Activated T-cell treated with anti-CD3 and anti-CD28 coated beads, Interleukin-2, amount 50 U/mL, for 72 hours (primary cell): ENCODE measurements around the gene ITGB3. TPM values are rescaled to one million over a fixed set of nuclear protein-coding genes. Genes with fewer than 3 reads are reported as not detected.

Experiments used
- ATAC-seq, 2 donors: fragments of 150-1000 bp; cut with Tn5 transposase; replicated peaks in 1 of 2; 2 replicates each; pipeline ENCODE4 v1.10.0; 2021; ENCODE audit warnings: moderate library complexity in 2 of 2, mild to moderate bottlenecking in 1 of 2
- DNase-seq, 2 donors: peaks; one replicate each; pipeline ENCODE4 v3.0.0; 2021 to 2022; ENCODE audit warnings: mixed read lengths in 1 of 2
- H3K27ac Mint-ChIP-seq: one replicate; pipeline ENCODE4 v1.8.0; 2022; ENCODE audit warnings: mild to moderate bottlenecking, moderate library complexity, mixed read lengths
- H3K27me3 Mint-ChIP-seq: one replicate; pipeline ENCODE4 v1.8.0; 2022; ENCODE audit warnings: low read depth, mixed read lengths
- H3K36me3 Mint-ChIP-seq, 2 donors: one replicate each; pipeline ENCODE4 v1.8.0; 2022; ENCODE audit warnings: mixed read lengths in 2 of 2, mild to moderate bottlenecking in 1 of 2; ENCODE audit not compliant: insufficient read depth in 2 of 2
- H3K4me1 Mint-ChIP-seq: one replicate; pipeline ENCODE4 v1.8.0; 2022; ENCODE audit warnings: low read depth, mixed read lengths
- H3K4me3 Mint-ChIP-seq, 2 donors: one replicate each; pipeline ENCODE4 v1.8.0; 2022; ENCODE audit warnings: mild to moderate bottlenecking in 2 of 2, mixed read lengths in 2 of 2, moderate library complexity in 2 of 2
- H3K9me3 Mint-ChIP-seq, 2 donors: one replicate each; pipeline ENCODE4 v1.8.0; 2022; ENCODE audit warnings: mixed read lengths in 2 of 2
- total RNA-seq, 2 donors: library from RNA; stranded (reverse); gene quantifications; one replicate each; pipeline ENCODE4 v1.2.3, GENCODE V29; 2022

Gene ITGB3
- total RNA-seq, 2 donors from 2014 or later = not detected

DNA sequence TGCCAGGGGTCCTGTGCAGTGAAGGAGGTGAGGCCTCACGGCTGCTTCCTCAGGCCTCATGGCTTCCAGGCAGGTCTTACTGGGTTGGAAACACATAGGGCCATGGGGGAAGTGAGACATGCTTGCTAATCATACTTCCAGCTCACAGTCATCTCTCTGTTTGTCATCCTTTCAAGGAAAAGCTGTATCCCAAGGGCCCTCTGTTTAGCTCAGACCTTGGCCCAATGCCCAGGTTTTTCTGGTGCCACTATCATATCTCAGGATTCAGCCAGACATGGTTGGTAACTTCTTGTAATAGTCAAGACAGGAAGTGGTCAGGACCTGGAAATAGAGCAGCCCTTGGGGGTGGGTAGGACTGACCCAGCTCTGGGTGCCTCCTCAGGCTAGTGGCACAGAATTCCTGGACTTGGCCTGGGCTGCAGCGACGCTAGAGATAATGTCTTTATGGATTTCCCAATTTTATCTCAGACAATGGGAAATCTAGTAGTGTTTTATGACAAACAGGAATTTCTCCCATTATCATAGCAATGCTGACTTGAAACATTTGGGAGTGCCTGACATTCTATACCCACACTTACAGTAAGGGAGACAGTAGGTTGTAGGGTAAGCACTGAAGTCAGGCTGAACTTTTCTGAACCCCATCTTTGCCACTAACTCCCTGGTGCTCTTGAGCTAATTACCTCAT lies 13.5 kb upstream of the ITGB3 start:
- Mint-ChIP-seq H3K27ac (no peak overlapping the region), H3K27me3 (peaks cover 9% of the 10 kb centered on the region), H3K36me3 (no peaks in the 10 kb centered on the region), H3K9me3 (no peaks in the 10 kb centered on the region), H3K4me1 (peaks cover 12% of the 10 kb centered on the region), H3K4me3 (no peak overlapping the region)
- DNase-seq (no peak), ATAC-seq (peak in 1 of 2 donors; percentile 48)

- H3K36me3 Mint-ChIP-seq = no peaks in the 10 kb centered on the region
- H3K27me3 Mint-ChIP-seq = peaks cover 16% of the 10 kb centered on the region
- peaks cover 12% of the 10 kb centered on the region for H3K4me1 Mint-ChIP-seq
- no peak for ATAC-seq
- H3K27ac Mint-ChIP-seq = no peak overlapping the region
- no peak for DNase-seq
- H3K4me3 Mint-ChIP-seq = no peak overlapping the region
- no peaks in the 10 kb centered on the region for H3K9me3 Mint-ChIP-seq
These were observed 12.8 kb upstream of the ITGB3 start for GRCh38 chr17:47240806-47241205.

GRCh38 chr17:47242648-47243047 lies 11.0 kb upstream of the ITGB3 start:
- H3K9me3 Mint-ChIP-seq = no peaks in the 10 kb centered on the region
- no peaks in the 10 kb centered on the region for H3K36me3 Mint-ChIP-seq
- H3K4me1 Mint-ChIP-seq = peaks cover 12% of the 10 kb centered on the region
- H3K27me3 Mint-ChIP-seq = peaks cover 20% of the 10 kb centered on the region
- H3K4me3 Mint-ChIP-seq = no peak overlapping the region
- no peak for ATAC-seq
- DNase-seq = no peak
- H3K27ac Mint-ChIP-seq = no peak overlapping the region

DNA sequence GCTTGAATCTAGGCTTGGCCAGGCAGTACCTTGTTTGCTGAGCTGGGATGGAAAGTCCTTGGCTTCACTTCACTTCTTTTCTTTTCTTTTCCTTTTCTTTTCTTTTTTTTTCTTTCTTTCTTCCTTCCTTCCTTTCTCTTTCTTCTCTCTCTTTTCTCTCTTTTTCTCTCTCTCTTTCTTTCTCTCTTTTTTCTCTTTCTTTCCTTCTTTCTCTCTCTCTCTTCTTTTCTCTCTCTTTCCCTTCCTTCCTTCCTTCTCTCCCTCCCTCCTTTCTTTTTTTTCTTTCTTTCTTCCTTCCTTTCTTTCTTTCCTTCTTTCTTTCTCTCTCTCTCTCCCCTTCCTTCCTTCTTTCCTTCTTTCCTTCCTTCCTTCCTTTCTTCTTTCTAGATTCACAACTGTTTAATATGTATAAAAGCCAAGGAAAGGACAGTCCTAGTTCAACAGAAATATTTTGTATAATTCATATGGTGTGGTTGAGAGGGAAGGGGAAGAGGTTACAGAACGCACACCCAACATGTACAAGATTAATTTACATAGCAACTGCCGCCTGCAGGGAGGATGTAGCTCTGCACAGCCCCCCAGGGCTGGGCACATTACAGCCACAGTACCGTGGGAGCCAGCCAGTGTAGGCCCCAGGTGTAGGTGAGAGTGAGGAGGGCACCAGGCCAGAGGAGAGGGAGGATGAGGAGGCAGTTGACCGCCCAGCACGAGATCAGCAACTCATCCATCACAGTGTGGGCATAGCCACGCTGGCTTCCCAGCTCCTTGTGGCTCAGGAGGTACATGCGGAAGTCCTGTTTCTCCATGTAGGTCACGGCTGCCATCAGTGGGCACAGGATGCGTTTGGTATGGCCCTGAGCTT lies 9.7 kb upstream of the ITGB3 start:
- H3K27ac Mint-ChIP-seq = no peak overlapping the region
- H3K36me3 Mint-ChIP-seq = no peaks in the 10 kb centered on the region
- no peak for ATAC-seq
- H3K9me3 Mint-ChIP-seq = no peaks in the 10 kb centered on the region
- no peak for DNase-seq
- H3K4me3 Mint-ChIP-seq = no peak overlapping the region
- peaks cover 20% of the 10 kb centered on the region for H3K27me3 Mint-ChIP-seq
- peaks cover 12% of the 10 kb centered on the region for H3K4me1 Mint-ChIP-seq

GRCh38 chr17:47244697-47245096 lies 8.9 kb upstream of the ITGB3 start:
- Mint-ChIP-seq H3K27me3 (peaks cover 20% of the 10 kb centered on the region), H3K27ac (no peak overlapping the region), H3K36me3 (no peaks in the 10 kb centered on the region), H3K9me3 (no peaks in the 10 kb centered on the region), H3K4me3 (no peak overlapping the region), H3K4me1 (peaks cover 7% of the 10 kb centered on the region)
- ATAC-seq (no peak), DNase-seq (no peak)

DNA sequence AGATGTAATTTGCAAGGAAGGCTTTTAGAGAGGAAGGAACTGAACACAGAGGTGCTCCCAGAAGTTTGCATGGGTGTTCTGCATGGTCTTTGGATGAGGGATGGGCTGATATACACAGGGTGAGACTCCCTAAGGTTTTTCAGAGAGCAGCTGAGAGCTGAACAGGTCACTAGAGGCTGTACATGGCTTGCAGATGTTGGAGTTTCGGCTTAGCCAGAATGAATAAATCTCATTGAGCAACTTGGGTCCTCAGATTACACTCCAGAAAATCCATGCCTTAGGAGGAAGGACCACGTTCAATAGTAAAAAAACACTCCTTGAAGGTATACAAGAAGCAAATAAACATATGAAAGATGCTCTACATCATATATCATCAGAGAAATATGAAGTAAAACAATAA lies 7.5 kb upstream of the ITGB3 start:
- Mint-ChIP-seq H3K4me3 (no peak overlapping the region), H3K27me3 (peaks cover 20% of the 10 kb centered on the region)
- no peak for ATAC-seq

DNA sequence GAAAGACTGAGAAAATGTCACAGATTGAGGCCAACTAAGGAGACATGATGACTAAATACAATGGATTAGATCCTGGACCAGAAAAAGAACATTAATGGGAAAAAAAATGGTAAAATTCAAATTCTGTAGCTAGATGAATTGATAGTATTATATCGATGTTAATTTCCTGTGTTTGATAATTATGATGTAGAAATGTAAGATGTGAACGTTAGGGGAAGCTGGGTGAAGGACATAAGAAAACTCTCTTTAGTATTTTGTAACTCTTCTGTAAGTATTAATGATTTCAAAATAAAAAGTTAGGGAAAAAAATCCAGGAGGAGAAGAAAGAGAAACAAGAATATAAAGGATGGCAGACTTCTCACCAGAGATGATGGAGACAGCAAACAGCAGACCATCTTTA lies 2.8 kb upstream of the ITGB3 start:
- Mint-ChIP-seq H3K27ac (peak overlapping the region; percentile 45), H3K27me3 (peaks cover 40% of the 10 kb centered on the region), H3K36me3 (no peaks in the 10 kb centered on the region), H3K9me3 (no peaks in the 10 kb centered on the region), H3K4me1 (peaks cover 12% of the 10 kb centered on the region), H3K4me3 (no peak overlapping the region)
- no peak for ATAC-seq
- DNase-seq = no peak

More for the DNA sequence above, 7.5 kb upstream of the ITGB3 start:
- H3K4me1 Mint-ChIP-seq = no peaks in the 10 kb centered on the region
- no peak for DNase-seq
- H3K36me3 Mint-ChIP-seq = no peaks in the 10 kb centered on the region
- no peaks in the 10 kb centered on the region for H3K9me3 Mint-ChIP-seq
- no peak overlapping the region for H3K27ac Mint-ChIP-seq

DNA sequence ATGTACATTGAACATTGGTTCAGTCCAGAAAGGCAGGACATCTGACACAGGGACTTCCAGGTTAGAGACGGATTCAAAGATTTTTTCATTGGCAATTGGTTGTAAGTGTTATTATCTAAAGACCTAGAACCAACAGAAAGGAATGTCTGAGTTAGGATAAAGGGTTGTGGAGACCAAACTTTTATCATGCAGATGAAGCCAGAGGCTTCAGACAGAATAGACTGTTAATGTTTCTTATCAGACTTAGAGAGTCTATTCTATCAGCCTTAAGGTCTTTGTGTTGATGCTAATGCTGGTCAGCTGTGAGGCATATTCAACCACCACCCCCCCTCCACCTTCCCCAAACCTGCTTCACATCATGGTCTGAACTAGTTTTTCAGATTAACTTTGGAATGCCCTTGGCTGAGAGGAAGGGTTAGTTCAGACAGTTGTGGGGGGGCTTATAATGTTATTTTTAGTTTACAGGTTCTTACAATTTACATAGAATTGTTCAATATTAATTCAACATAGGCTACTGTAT lies 2.1 kb upstream of the ITGB3 start:
- Mint-ChIP-seq H3K4me3 (no peak overlapping the region), H3K27me3 (peaks cover 41% of the 10 kb centered on the region), H3K9me3 (no peaks in the 10 kb centered on the region), H3K27ac (no peak overlapping the region), H3K4me1 (peaks cover 12% of the 10 kb centered on the region), H3K36me3 (no peaks in the 10 kb centered on the region)
- ATAC-seq (no peak), DNase-seq (no peak)

DNA sequence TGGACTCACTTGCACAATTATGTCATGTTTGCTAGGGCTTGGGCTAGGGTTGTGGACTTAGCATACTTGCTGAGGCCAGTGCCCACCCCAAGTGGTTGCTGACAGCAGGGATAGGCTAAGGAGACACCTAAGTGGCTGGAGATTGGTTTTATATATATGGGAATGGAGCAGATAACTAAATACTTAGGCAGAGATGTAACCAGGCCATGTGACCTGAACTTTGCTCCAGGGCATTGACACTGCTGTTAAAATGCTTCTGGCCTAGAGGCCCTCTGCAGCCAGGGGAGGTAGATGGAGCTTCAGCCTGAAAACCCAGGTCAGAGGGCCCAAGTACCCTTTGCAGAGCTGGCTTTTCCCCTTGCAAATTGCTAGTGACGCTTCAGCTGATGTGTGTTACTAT lies 1.4 kb upstream of the ITGB3 start:
- Mint-ChIP-seq H3K4me3 (no peak overlapping the region), H3K4me1 (peaks cover 12% of the 10 kb centered on the region), H3K9me3 (no peaks in the 10 kb centered on the region), H3K27ac (no peak overlapping the region), H3K27me3 (peaks cover 49% of the 10 kb centered on the region), H3K36me3 (no peaks in the 10 kb centered on the region)
- DNase-seq (no peak), ATAC-seq (no peak)

- H3K27me3 Mint-ChIP-seq = peaks cover 56% of the 10 kb centered on the region
- peaks cover 17% of the 10 kb centered on the region for H3K4me1 Mint-ChIP-seq
- H3K9me3 Mint-ChIP-seq = no peaks in the 10 kb centered on the region
- H3K4me3 Mint-ChIP-seq = peak overlapping the region; percentile 61 to 88
- no peak overlapping the region for H3K27ac Mint-ChIP-seq
- no peak for DNase-seq
- ATAC-seq = no peak
- H3K36me3 Mint-ChIP-seq = no peaks in the 10 kb centered on the region
These were observed 688 bp upstream of the ITGB3 start for GRCh38 chr17:47252766-47253512.

- no peak for ATAC-seq
- Mint-ChIP-seq H3K27me3 (peaks cover 67% of the 10 kb centered on the region), H3K4me3 (peak overlapping the region; percentile 88 to 92), H3K36me3 (no peaks in the 10 kb centered on the region), H3K9me3 (no peaks in the 10 kb centered on the region), H3K27ac (peak overlapping the region; percentile 58), H3K4me1 (peaks cover 19% of the 10 kb centered on the region)
- no peak for DNase-seq
These were observed 846 bp downstream of the ITGB3 start for GRCh38 chr17:47254403-47254943.

DNA sequence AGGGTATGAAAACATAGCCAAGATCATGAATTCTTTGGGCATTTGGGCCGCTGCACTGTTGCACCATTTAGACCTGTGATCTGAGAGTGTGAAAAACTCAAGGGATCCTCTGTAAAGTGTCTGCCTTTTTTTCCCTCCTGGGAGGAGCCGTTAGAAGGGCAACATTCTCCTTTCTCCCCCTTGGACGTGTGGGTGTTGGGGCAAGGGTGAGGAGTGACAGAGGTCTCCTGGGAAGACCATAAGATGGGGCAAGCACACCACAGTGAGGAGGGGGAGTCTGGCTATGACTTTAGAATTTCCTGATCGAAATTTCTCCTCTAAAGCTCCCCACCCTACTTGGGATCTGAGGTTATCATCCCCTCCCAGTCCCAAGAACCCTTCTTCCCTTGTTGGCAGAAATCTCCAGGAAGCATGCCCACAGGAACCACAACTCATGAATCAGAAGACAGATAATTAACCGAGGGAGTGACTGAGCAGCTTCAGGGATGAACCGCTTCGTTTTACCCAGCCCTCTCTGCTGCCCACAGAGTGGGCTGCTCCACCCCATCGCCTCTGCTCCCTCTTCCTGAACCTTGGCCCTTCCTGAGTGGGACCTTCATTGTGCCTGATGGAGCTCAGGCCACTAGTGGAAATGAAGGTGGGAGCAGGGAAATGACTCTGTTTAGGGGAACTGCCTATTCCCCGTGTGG lies 4.2 kb downstream of the ITGB3 start:
- DNase-seq (no peak), ATAC-seq (no peak)
- H3K27me3 Mint-ChIP-seq = peaks cover 67% of the 10 kb centered on the region
- no peaks in the 10 kb centered on the region for H3K9me3 Mint-ChIP-seq
- H3K27ac Mint-ChIP-seq = no peak overlapping the region
- H3K4me1 Mint-ChIP-seq = peaks cover 19% of the 10 kb centered on the region
- H3K36me3 Mint-ChIP-seq = no peaks in the 10 kb centered on the region
- no peak overlapping the region for H3K4me3 Mint-ChIP-seq
